D721Med (cell line): Measurements from ENCODE around the gene TSHR.
"Not testable (repeated sequence)": the region's sequence is repeated elsewhere in the genome, so short reads cannot be mapped to it uniquely, and the experiment has no call there.

Experiments used
- DNase-seq: peaks from one replicate; pipeline ENCODE4 v3.0.0; 2011; ENCODE audit warnings: low spot score; ENCODE audit not compliant: insufficient read length
- FAIRE-seq: peaks from 2 replicates; lab custom pipeline; 2011; peaks lifted over from hg19 to GRCh38; lab: Jason Lieb, UNC
- TF ChIP-seq, protein P1 (sequence below): IDR thresholded peaks from 2 replicates; pipeline ENCODE4 v1.5.1; 2012; ENCODE audit warnings: mild to moderate bottlenecking, control low read depth; ENCODE audit not compliant: insufficient read depth; ENCODE audit errors: missing control alignments

The TSHR gene

DNA sequence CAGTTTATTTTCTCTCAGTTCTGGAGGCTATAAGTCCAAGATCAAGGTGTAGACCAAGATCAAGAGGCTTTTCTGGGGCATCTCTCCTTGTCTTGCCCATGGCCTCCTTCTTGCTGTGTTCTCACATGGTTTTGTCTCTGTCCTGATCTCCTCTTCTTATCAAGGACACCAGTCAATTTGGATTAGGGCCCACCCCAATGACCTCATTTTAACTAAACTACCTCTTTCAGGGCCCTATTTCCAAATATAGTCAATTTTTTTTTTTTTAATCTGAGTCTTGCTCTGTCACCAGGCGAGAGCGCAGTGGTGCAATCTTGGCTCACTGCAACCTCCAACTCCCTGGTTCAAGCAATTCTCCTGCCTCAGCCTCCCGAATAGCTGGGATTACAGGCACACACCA is 50.8 kb downstream of the TSHR start:
- FAIRE-seq (no peak), DNase-seq (no peak)
- TF ChIP-seq, protein P1, sequence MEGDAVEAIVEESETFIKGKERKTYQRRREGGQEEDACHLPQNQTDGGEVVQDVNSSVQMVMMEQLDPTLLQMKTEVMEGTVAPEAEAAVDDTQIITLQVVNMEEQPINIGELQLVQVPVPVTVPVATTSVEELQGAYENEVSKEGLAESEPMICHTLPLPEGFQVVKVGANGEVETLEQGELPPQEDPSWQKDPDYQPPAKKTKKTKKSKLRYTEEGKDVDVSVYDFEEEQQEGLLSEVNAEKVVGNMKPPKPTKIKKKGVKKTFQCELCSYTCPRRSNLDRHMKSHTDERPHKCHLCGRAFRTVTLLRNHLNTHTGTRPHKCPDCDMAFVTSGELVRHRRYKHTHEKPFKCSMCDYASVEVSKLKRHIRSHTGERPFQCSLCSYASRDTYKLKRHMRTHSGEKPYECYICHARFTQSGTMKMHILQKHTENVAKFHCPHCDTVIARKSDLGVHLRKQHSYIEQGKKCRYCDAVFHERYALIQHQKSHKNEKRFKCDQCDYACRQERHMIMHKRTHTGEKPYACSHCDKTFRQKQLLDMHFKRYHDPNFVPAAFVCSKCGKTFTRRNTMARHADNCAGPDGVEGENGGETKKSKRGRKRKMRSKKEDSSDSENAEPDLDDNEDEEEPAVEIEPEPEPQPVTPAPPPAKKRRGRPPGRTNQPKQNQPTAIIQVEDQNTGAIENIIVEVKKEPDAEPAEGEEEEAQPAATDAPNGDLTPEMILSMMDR = no peak

- no peak for FAIRE-seq
- TF ChIP-seq, protein P1 = no peak
- no peak for DNase-seq
Measured at GRCh38 chr14:81007131-81007530, 51.7 kb downstream of the TSHR start.

GRCh38 chr14:81009346-81009745 is 53.9 kb downstream of the TSHR start:
- TF ChIP-seq, protein P1 = no peak
- no peak for FAIRE-seq
- no peak for DNase-seq

DNA sequence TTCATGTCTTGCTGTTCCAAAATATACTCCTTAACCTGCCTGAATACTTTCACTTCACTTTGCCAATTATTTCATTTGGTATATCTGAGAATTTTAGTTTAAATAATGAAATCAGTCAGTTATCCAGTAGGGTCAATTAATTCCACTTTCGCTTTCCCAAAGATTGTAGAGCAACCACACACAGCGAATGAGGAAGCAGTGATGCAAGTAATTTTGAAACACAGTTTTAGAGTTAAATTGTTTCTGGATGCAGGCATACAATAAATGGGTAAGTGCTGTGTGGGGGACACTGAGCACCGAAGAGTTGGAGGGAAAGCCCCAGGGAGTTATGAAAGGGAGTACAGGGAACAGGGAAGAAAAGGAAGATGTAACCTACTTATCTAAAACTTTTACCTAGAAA is 62.8 kb downstream of the TSHR start:
- TF ChIP-seq, protein P1 = no peak
- no peak for FAIRE-seq
- no peak for DNase-seq

DNA sequence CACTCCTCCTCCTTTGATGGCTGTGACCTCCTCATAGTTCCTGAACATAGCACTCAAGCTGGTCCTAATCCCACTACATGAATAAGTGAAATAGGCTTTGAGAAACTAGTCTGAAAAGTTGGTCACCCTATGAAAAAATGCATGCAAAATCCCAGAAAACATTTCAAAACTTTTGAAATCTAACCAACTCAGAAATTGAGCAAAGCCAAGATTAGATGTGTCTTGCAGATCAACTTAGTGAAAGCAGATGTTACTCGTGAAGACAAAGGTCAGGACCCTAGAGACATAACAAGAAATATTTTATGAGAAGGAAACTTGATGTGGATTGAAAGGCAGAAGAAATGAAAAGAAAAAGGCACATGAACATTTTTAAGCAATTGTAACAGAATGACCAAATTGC is 63.3 kb downstream of the TSHR start:
- FAIRE-seq (no peak), DNase-seq (no peak)
- TF ChIP-seq, protein P1 = no peak

- DNase-seq, FAIRE-seq: not testable (repeated sequence)
Measured at GRCh38 chr14:81019113-81019512, 63.7 kb downstream of the TSHR start.

DNA sequence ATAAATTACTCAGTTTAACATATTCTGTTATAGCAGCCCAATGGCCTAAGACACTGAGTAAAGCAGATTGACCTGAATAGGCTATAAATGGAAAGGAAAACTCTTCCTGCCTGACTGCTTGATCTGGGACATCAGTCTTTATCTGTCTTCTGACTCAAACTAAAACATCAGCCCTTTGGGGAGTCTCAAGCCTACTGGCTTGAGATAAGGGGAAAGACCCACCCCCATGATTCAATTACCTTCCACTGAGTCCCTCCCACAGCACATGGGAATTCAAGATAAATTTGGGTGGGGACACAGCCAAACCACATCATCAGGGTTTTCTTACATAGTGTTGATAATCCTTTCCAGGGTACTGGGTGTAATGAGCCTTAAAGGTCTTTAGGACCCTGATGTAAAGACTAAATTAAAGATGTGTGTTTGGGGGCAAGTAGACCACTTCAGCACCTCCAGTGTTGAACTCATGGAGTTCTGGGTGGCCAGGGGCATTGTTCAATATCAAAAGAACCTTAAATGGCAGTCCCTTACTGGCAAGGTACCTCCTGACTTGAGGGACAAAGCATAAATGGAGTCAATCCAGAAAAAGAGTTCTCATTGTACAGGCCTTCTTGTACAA is 67.8 kb downstream of the TSHR start:
- DNase-seq (no peak), FAIRE-seq (no peak)
- TF ChIP-seq, protein P1 = no peak

GRCh38 chr14:81028461-81028860 is 73.0 kb downstream of the TSHR start:
- DNase-seq (no peak), FAIRE-seq (no peak)
- TF ChIP-seq, protein P1 = no peak
